ENCODE results near the gene MYO1F.
"Not testable (repeated sequence)": the region's sequence is repeated elsewhere in the genome, so short reads cannot be mapped to it uniquely, and the experiment has no call there.

MYO1F gene

GRCh38 chr19:8515317-8515716 is 61.9 kb downstream of the MYO1F start:
- in situ Hi-C loops (cut with HindIII; ENCODE audit: low sequenced_read_pairs), result no loop called here
- DNase-seq (ENCODE audit: low read depth), result no peak
- no peak for TF ChIP-seq CTCF (IDR thresholded peaks at IDR 0.05; ENCODE audit: low read depth, low read length, missing control alignments)
- H3K4me3 ChIP-seq (ENCODE audit: low read depth, low read length), result no peak overlapping the region

- in situ Hi-C loops (cut with HindIII; ENCODE audit: low sequenced_read_pairs); DNase-seq (ENCODE audit: low read depth): not testable (repeated sequence)
- H3K4me3 ChIP-seq (ENCODE audit: low read depth, low read length), result peak overlapping the region; percentile 58
Measured at GRCh38 chr19:8514505-8515009, 62.7 kb downstream of the MYO1F start.

- H3K4me3 ChIP-seq (ENCODE audit: low read depth, low read length), result peak within 1 kb of the TSS; percentile 58
- peak; percentile 83 for DNase-seq (ENCODE audit: low read depth)
- no peak for TF ChIP-seq CTCF (IDR thresholded peaks at IDR 0.05; ENCODE audit: low read depth, low read length, missing control alignments)
- in situ Hi-C loops (cut with HindIII; ENCODE audit: low sequenced_read_pairs), result no loop called here
Measured at GRCh38 chr19:8513687-8514504, 63.3 kb downstream of the MYO1F start, which contains the start of gene ZNF414. Gene ZNF414 (minus strand): TSS chr19:8514167. CDS start chr19:8514046, 121 bp downstream.

- no peak for TF ChIP-seq CTCF (IDR thresholded peaks at IDR 0.05; ENCODE audit: low read depth, low read length, missing control alignments)
- peak overlapping the region; percentile 58 for H3K4me3 ChIP-seq (ENCODE audit: low read depth, low read length)
- in situ Hi-C loops (cut with HindIII; ENCODE audit: low sequenced_read_pairs), result no loop called here
Measured at GRCh38 chr19:8513036-8513686, 64.1 kb downstream of the MYO1F start.

GRCh38 chr19:8512115-8512967 is 64.9 kb downstream of the MYO1F start:
- no peak for TF ChIP-seq CTCF (IDR thresholded peaks at IDR 0.05; ENCODE audit: low read depth, low read length, missing control alignments)
- H3K4me3 ChIP-seq (ENCODE audit: low read depth, low read length), result no peak overlapping the region
- in situ Hi-C loops (cut with HindIII; ENCODE audit: low sequenced_read_pairs), result no loop called here
- no peak for DNase-seq (ENCODE audit: low read depth)

More at GRCh38 chr19:8513036-8513686, 64.1 kb downstream of the MYO1F start:
- DNase-seq (ENCODE audit: low read depth), result no peak

GRCh38 chr19:8511573-8512101 is 65.6 kb downstream of the MYO1F start:
- in situ Hi-C loops (cut with HindIII; ENCODE audit: low sequenced_read_pairs), result no loop called here
- no peak for TF ChIP-seq CTCF (IDR thresholded peaks at IDR 0.05; ENCODE audit: low read depth, low read length, missing control alignments)

More at GRCh38 chr19:8511573-8512101, 65.6 kb downstream of the MYO1F start:
- H3K4me3 ChIP-seq (ENCODE audit: low read depth, low read length), result no peak overlapping the region
- DNase-seq (ENCODE audit: low read depth), result no peak
